ENCODE results near the gene TIPARP.
"Not testable (repeated sequence)": the region's sequence is repeated elsewhere in the genome, so short reads cannot be mapped to it uniquely, and the experiment has no call there.

TIPARP gene

GRCh38 chr3:156727519-156728205, 53.3 kb downstream of the TIPARP start:
- Histone ChIP-seq H3K9ac (ENCODE audit: low read depth, low read length) (no peak overlapping the region), H3K36me3 (ENCODE audit: insufficient read depth, low read length) (no peaks in the 10 kb centered on the region), H3K9me3 (ENCODE audit: control insufficient read depth, insufficient read depth, low read length) (no peaks in the 10 kb centered on the region), H3K4me1 (ENCODE audit: insufficient read depth, low read length) (no peaks in the 10 kb centered on the region)

DNA sequence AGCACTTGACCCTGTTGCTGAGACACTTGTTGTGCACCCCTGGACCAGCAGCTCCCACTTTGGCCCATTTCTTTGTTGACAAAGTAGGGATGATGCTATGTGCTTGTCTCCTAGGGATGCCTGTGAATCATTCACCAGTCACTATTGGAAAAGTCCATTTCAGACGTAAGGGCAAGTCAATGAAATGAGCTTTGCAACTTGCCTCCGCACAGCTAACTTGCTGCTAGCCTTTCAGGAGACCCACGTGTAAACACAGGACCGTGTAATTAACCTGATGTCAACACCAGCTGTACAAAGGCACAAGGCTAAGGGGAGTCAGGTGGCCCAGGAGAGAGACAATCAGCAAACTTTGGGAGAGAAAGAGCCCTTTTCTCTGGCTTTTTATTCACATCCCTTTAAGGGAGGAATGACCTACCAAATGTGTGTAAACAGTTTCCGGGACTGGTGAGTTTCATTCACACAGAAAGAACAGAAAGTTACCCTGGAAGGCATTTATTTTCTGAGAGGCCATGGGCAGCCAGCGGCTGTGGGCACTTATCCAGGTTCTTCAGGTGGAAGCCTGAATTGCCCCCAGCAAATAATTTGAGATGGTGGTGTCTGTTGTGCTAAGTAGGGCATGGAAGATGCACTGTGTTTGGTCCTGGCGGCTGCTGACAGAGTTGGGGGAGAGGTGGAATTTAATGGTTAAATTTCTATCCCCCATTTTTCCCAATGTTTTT, 54.0 kb downstream of the TIPARP start:
- H3K9ac ChIP-seq (ENCODE audit: low read depth, low read length) = no peak overlapping the region
- H3K36me3 ChIP-seq (ENCODE audit: insufficient read depth, low read length) = no peaks in the 10 kb centered on the region
- H3K4me1 ChIP-seq (ENCODE audit: insufficient read depth, low read length) = no peaks in the 10 kb centered on the region
- H3K9me3 ChIP-seq (ENCODE audit: control insufficient read depth, insufficient read depth, low read length) = no peaks in the 10 kb centered on the region

- H3K9ac ChIP-seq (ENCODE audit: low read depth, low read length) = no peak overlapping the region
- H3K4me1 ChIP-seq (ENCODE audit: insufficient read depth, low read length) = no peaks in the 10 kb centered on the region
- no peaks in the 10 kb centered on the region for H3K36me3 ChIP-seq (ENCODE audit: insufficient read depth, low read length)
- no peaks in the 10 kb centered on the region for H3K9me3 ChIP-seq (ENCODE audit: control insufficient read depth, insufficient read depth, low read length)
These were observed 55.2 kb downstream of the TIPARP start for GRCh38 chr3:156729460-156730179.

DNA sequence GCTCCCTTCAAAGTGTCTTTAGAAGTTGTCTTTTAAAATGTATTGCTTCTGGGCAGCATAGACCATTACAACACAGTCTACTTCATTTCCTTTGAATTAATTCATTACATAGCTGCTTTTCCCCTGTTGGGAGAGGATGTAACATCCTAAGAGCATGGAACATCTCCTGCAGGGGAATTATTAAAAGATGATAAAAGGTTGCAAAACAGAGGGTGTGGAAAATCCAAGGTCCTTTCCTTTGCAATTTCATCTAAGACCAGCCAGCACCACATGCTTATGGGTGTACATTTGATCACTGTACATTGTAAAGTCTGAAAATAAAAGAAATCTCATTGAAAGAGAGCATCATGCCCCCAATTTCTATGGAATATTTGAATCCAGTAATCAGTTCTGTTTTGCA, 57.4 kb downstream of the TIPARP start:
- no peaks in the 10 kb centered on the region for H3K4me1 ChIP-seq (ENCODE audit: insufficient read depth, low read length)
- H3K9me3 ChIP-seq (ENCODE audit: control insufficient read depth, insufficient read depth, low read length) = no peaks in the 10 kb centered on the region
- H3K36me3 ChIP-seq (ENCODE audit: insufficient read depth, low read length) = no peaks in the 10 kb centered on the region
- H3K9ac ChIP-seq (ENCODE audit: low read depth, low read length) = no peak overlapping the region

DNA sequence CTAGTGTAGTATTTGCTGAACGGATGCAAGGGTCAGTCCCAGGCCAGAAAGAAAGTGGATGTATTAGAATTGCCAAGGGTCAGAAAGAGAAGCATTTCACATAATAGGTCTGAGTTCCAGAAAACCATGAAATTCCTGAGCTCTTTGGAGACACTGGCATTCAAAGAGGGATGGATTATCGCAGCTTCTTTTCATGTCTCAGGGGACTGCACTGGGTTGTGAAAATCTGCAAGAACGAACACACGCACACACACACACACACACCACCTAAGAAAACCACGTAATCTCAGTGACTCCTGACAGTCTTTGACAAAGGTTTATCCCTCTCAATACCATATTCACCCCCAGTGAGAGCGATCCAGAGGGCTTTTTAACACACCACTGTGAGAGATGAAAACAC, 57.9 kb downstream of the TIPARP start:
- Histone ChIP-seq H3K4me1 (ENCODE audit: insufficient read depth, low read length) (no peaks in the 10 kb centered on the region), H3K9ac (ENCODE audit: low read depth, low read length) (no peak overlapping the region), H3K9me3 (ENCODE audit: control insufficient read depth, insufficient read depth, low read length) (no peaks in the 10 kb centered on the region), H3K36me3 (ENCODE audit: insufficient read depth, low read length) (no peaks in the 10 kb centered on the region)

GRCh38 chr3:156732715-156733421, 58.5 kb downstream of the TIPARP start:
- no peak overlapping the region for H3K9ac ChIP-seq (ENCODE audit: low read depth, low read length)
- no peaks in the 10 kb centered on the region for H3K9me3 ChIP-seq (ENCODE audit: control insufficient read depth, insufficient read depth, low read length)
- no peaks in the 10 kb centered on the region for H3K4me1 ChIP-seq (ENCODE audit: insufficient read depth, low read length)
- no peaks in the 10 kb centered on the region for H3K36me3 ChIP-seq (ENCODE audit: insufficient read depth, low read length)

GRCh38 chr3:156734661-156735060, 60.3 kb downstream of the TIPARP start:
- not testable (repeated sequence) for H3K9me3 ChIP-seq (ENCODE audit: control insufficient read depth, insufficient read depth, low read length); H3K4me1 ChIP-seq (ENCODE audit: insufficient read depth, low read length); H3K9ac ChIP-seq (ENCODE audit: low read depth, low read length); H3K36me3 ChIP-seq (ENCODE audit: insufficient read depth, low read length)

DNA sequence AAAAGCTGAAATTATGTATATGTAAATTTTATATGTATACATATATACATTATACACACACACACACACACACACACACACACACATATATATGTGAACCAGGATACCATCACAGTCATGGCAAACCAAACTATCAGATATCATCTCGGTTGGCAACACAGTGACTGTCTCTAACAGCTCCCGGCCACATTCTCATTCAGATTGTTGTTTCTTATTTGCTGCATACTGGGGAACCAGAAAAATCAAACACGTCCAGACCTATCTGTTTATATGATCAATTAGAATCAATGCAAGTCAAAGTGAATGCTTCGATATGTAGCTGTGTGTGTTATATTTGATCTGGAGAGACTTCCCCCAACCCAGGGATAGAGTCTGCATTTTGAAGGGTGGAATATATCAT, 61.1 kb downstream of the TIPARP start:
- H3K36me3 ChIP-seq (ENCODE audit: insufficient read depth, low read length) = no peaks in the 10 kb centered on the region

GRCh38 chr3:156737049-156737448, 62.7 kb downstream of the TIPARP start:
- H3K4me1 ChIP-seq (ENCODE audit: insufficient read depth, low read length); H3K9ac ChIP-seq (ENCODE audit: low read depth, low read length); H3K36me3 ChIP-seq (ENCODE audit: insufficient read depth, low read length); H3K9me3 ChIP-seq (ENCODE audit: control insufficient read depth, insufficient read depth, low read length): not testable (repeated sequence)

More for the DNA sequence above, 61.1 kb downstream of the TIPARP start:
- Histone ChIP-seq H3K9me3 (ENCODE audit: control insufficient read depth, insufficient read depth, low read length) (no peaks in the 10 kb centered on the region), H3K9ac (ENCODE audit: low read depth, low read length) (no peak overlapping the region), H3K4me1 (ENCODE audit: insufficient read depth, low read length) (no peaks in the 10 kb centered on the region)

DNA sequence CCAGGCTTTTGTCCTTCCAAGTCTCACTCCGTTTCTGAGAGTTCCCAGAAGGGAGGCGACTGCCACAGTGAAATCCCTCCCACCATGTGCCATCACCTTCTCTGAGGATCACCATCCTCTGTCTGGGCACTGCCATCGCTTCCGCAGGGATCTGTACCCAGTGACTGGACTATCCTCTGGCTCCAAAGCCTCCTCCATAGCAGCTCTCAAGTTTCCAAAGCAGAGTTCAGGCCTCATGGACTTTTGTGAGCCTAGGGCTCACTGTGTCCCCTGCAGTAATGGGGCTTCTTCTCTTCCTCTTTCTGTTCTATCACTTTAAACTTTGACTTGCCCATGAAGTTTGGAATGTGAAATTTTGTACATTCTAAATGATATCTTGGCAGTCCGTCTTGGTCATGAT, 63.9 kb downstream of the TIPARP start:
- Histone ChIP-seq H3K9ac (ENCODE audit: low read depth, low read length) (no peak overlapping the region), H3K4me1 (ENCODE audit: insufficient read depth, low read length) (no peaks in the 10 kb centered on the region), H3K9me3 (ENCODE audit: control insufficient read depth, insufficient read depth, low read length) (no peaks in the 10 kb centered on the region), H3K36me3 (ENCODE audit: insufficient read depth, low read length) (no peaks in the 10 kb centered on the region)

DNA sequence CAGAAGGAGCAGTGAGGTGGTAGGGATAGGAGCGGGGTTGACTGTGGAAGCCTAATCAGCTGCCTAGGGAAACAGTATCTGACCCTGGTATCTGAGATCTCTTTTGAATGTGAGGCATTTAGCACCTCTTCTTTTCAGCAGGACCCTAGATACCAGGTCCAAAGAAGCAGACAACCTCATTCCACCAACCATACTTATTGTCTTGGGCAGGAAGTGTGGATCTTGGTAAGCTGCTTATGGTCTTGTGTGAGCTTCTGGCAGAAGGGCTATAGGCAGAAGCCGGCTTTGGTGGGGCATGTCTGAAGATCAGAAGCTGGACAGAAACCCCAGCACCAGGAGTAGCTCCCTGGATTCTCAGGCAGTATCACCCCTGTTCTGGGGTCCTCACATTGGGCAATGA, 65.6 kb downstream of the TIPARP start:
- Histone ChIP-seq H3K9ac (ENCODE audit: low read depth, low read length) (no peak overlapping the region), H3K9me3 (ENCODE audit: control insufficient read depth, insufficient read depth, low read length) (no peaks in the 10 kb centered on the region), H3K4me1 (ENCODE audit: insufficient read depth, low read length) (no peaks in the 10 kb centered on the region), H3K36me3 (ENCODE audit: insufficient read depth, low read length) (no peaks in the 10 kb centered on the region)

GRCh38 chr3:156740581-156740980, 66.2 kb downstream of the TIPARP start:
- not testable (repeated sequence) for H3K4me1 ChIP-seq (ENCODE audit: insufficient read depth, low read length); H3K9ac ChIP-seq (ENCODE audit: low read depth, low read length); H3K36me3 ChIP-seq (ENCODE audit: insufficient read depth, low read length); H3K9me3 ChIP-seq (ENCODE audit: control insufficient read depth, insufficient read depth, low read length)

GRCh38 chr3:156741935-156742334, 67.5 kb downstream of the TIPARP start:
- no peaks in the 10 kb centered on the region for H3K9me3 ChIP-seq (ENCODE audit: control insufficient read depth, insufficient read depth, low read length)
- H3K36me3 ChIP-seq (ENCODE audit: insufficient read depth, low read length) = no peaks in the 10 kb centered on the region
- no peak overlapping the region for H3K9ac ChIP-seq (ENCODE audit: low read depth, low read length)
- no peaks in the 10 kb centered on the region for H3K4me1 ChIP-seq (ENCODE audit: insufficient read depth, low read length)

GRCh38 chr3:156742401-156742800, 68.0 kb downstream of the TIPARP start:
- Histone ChIP-seq H3K9me3 (ENCODE audit: control insufficient read depth, insufficient read depth, low read length) (no peaks in the 10 kb centered on the region), H3K36me3 (ENCODE audit: insufficient read depth, low read length) (no peaks in the 10 kb centered on the region), H3K4me1 (ENCODE audit: insufficient read depth, low read length) (no peaks in the 10 kb centered on the region), H3K9ac (ENCODE audit: low read depth, low read length) (no peak overlapping the region)
